ENCODE data around the gene WNT2B.

The WNT2B gene

GRCh38 chr1:112513112-112513870 lies 4.5 kb downstream of the WNT2B start:
- Histone ChIP-seq H3K4me3 (ENCODE audit: low read length in 2 of 2) (no peak overlapping the region), H3K4me1 (ENCODE audit: control insufficient read depth, insufficient read depth, low read length) (peaks cover 15% of the 10 kb centered on the region), H3K36me3 (ENCODE audit: control insufficient read depth in 2 of 2, insufficient read depth in 2 of 2, low read length in 2 of 2) (peaks cover 0 to 2% of the 10 kb centered on the region in 2 donors), H3K27ac (ENCODE audit: low read length) (no peak overlapping the region), H3K9me3 (ENCODE audit: control insufficient read depth in 2 of 2, low read length in 2 of 2) (no peaks in the 10 kb centered on the region), H3K27me3 (ENCODE audit: control insufficient read depth in 1 of 2, insufficient read depth in 2 of 2, low read length in 2 of 2) (peaks cover 8 to 21% of the 10 kb centered on the region in 2 donors), H3K9ac (ENCODE audit: low read length in 2 of 2) (no peak overlapping the region)

DNA sequence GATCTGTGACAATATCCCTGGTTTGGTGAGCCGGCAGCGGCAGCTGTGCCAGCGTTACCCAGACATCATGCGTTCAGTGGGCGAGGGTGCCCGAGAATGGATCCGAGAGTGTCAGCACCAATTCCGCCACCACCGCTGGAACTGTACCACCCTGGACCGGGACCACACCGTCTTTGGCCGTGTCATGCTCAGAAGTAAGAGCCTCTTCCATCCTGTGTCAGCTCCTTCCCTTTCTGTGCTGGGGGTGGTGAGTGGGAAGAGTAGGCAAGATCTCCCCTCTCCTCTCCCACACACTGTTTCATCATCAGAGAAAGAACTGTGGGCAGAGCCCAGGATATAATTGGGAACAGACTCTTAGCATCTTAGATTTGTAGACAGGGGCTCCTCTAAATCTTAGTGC lies 6.1 kb downstream of the WNT2B start:
- no peak overlapping the region for H3K27ac ChIP-seq (ENCODE audit: low read length)
- H3K9me3 ChIP-seq (ENCODE audit: control insufficient read depth in 2 of 2, low read length in 2 of 2), result no peaks in the 10 kb centered on the region
- H3K4me3 ChIP-seq (ENCODE audit: low read length in 2 of 2), result no peak overlapping the region
- H3K9ac ChIP-seq (ENCODE audit: low read length in 2 of 2), result no peak overlapping the region
- peaks cover 6% of the 10 kb centered on the region for H3K4me1 ChIP-seq (ENCODE audit: control insufficient read depth, insufficient read depth, low read length)
- peaks cover 0 to 2% of the 10 kb centered on the region in 2 donors for H3K36me3 ChIP-seq (ENCODE audit: control insufficient read depth in 2 of 2, insufficient read depth in 2 of 2, low read length in 2 of 2)
- H3K27me3 ChIP-seq (ENCODE audit: control insufficient read depth in 1 of 2, insufficient read depth in 2 of 2, low read length in 2 of 2), result peaks cover 2 to 5% of the 10 kb centered on the region in 2 donors

DNA sequence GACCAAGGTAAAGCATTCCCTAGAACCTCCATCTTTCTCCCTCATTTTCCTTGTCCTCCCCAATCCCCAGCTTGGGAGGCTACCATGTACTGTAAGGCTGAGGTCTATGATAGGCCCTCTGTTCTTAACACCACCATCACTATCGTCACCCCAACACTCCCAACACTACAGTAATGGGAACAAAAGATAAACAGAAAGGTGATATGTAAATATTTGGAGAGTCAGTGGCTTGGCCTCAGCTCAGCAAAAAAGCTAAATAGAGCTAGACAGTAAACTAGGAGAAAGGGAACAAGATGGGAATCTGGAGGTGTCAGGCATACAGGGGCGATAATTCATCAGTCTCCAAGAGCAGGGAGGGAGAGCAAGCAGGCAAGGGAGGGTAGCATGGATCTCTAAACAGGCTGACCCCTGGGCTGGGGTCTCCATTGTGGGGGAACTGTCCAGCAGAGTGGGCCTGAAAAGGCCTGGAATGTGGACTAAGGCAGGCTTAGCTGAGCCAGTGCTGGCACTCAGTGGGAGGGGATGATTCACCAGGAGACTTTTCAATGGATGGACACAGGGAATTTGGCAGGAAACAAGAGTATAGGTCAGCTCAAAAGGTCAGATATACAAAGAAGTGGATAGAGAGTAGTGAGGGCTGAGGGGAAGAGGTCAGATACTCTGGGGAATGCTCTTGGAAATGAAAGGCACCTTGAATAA lies 6.7 kb downstream of the WNT2B start:
- H3K4me1 ChIP-seq (ENCODE audit: control insufficient read depth, insufficient read depth, low read length), result peaks cover 6% of the 10 kb centered on the region
- H3K27ac ChIP-seq (ENCODE audit: low read length), result no peak overlapping the region
- H3K27me3 ChIP-seq (ENCODE audit: control insufficient read depth in 1 of 2, insufficient read depth in 2 of 2, low read length in 2 of 2), result peaks cover 0 to 2% of the 10 kb centered on the region in 2 donors
- no peaks in the 10 kb centered on the region for H3K9me3 ChIP-seq (ENCODE audit: control insufficient read depth in 2 of 2, low read length in 2 of 2)
- H3K4me3 ChIP-seq (ENCODE audit: low read length in 2 of 2), result no peak overlapping the region
- peaks cover 0 to 4% of the 10 kb centered on the region in 2 donors for H3K36me3 ChIP-seq (ENCODE audit: control insufficient read depth in 2 of 2, insufficient read depth in 2 of 2, low read length in 2 of 2)
- no peak overlapping the region for H3K9ac ChIP-seq (ENCODE audit: low read length in 2 of 2)

- no peaks in the 10 kb centered on the region for H3K9me3 ChIP-seq (ENCODE audit: control insufficient read depth in 2 of 2, low read length in 2 of 2)
- H3K27ac ChIP-seq (ENCODE audit: low read length), result no peak overlapping the region
- peaks cover 0 to 4% of the 10 kb centered on the region in 2 donors for H3K36me3 ChIP-seq (ENCODE audit: control insufficient read depth in 2 of 2, insufficient read depth in 2 of 2, low read length in 2 of 2)
- no peak overlapping the region for H3K9ac ChIP-seq (ENCODE audit: low read length in 2 of 2)
- H3K4me1 ChIP-seq (ENCODE audit: control insufficient read depth, insufficient read depth, low read length), result peaks cover 6% of the 10 kb centered on the region
- H3K27me3 ChIP-seq (ENCODE audit: control insufficient read depth in 1 of 2, insufficient read depth in 2 of 2, low read length in 2 of 2), result peaks cover 0 to 2% of the 10 kb centered on the region in 2 donors
- no peak overlapping the region for H3K4me3 ChIP-seq (ENCODE audit: low read length in 2 of 2)
Observed at GRCh38 chr1:112516141-112516540, 7.4 kb downstream of the WNT2B start.

DNA sequence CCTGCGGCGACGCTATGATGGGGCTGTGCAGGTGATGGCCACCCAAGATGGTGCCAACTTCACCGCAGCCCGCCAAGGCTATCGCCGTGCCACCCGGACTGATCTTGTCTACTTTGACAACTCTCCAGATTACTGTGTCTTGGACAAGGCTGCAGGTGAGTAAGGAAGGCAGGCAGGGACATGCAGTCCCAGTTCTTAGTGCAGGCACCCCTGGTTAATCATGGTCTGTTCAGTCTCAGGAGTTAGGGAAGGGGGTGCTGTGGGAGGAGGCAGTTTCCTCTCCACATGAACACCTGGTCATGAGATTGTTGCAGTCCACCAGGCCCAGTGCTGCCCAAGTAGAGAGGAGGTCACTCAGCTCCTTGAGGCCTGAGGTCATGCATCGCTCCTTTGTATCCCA lies 8.5 kb downstream of the WNT2B start:
- peaks cover 0 to 4% of the 10 kb centered on the region in 2 donors for H3K36me3 ChIP-seq (ENCODE audit: control insufficient read depth in 2 of 2, insufficient read depth in 2 of 2, low read length in 2 of 2)
- no peak overlapping the region for H3K27ac ChIP-seq (ENCODE audit: low read length)
- peaks cover 0 to 2% of the 10 kb centered on the region in 2 donors for H3K27me3 ChIP-seq (ENCODE audit: control insufficient read depth in 1 of 2, insufficient read depth in 2 of 2, low read length in 2 of 2)
- H3K4me1 ChIP-seq (ENCODE audit: control insufficient read depth, insufficient read depth, low read length), result peaks cover 6% of the 10 kb centered on the region
- H3K9ac ChIP-seq (ENCODE audit: low read length in 2 of 2), result no peak overlapping the region
- no peaks in the 10 kb centered on the region for H3K9me3 ChIP-seq (ENCODE audit: control insufficient read depth in 2 of 2, low read length in 2 of 2)
- no peak overlapping the region for H3K4me3 ChIP-seq (ENCODE audit: low read length in 2 of 2)

GRCh38 chr1:112517646-112518045 lies 8.9 kb downstream of the WNT2B start:
- no peaks in the 10 kb centered on the region for H3K27me3 ChIP-seq (ENCODE audit: control insufficient read depth in 1 of 2, insufficient read depth in 2 of 2, low read length in 2 of 2)
- peaks cover 0 to 4% of the 10 kb centered on the region in 2 donors for H3K36me3 ChIP-seq (ENCODE audit: control insufficient read depth in 2 of 2, insufficient read depth in 2 of 2, low read length in 2 of 2)

DNA sequence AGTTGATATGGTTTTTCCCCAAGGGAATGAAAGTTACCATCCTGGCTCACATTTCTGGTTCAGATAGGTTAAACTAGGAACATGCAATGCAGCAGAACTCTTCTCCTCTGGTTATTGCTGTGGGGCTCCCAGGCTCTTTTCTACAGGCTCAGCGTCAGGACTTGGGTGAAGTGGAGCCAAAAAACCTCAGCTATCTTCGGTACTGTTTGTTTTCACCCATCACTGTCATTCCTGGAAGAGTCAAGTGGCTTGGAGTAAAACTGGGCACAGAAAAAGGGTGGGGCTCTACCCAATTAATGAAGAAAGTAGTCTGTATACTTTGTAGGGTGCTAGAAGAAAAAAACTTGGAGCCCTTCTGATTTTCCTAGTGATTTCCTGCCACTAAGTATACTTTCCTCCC lies 9.4 kb downstream of the WNT2B start:
- no peak overlapping the region for H3K4me3 ChIP-seq (ENCODE audit: low read length in 2 of 2)
- peaks cover 3% of the 10 kb centered on the region for H3K4me1 ChIP-seq (ENCODE audit: control insufficient read depth, insufficient read depth, low read length)
- H3K9me3 ChIP-seq (ENCODE audit: control insufficient read depth in 2 of 2, low read length in 2 of 2), result no peaks in the 10 kb centered on the region
- no peak overlapping the region for H3K9ac ChIP-seq (ENCODE audit: low read length in 2 of 2)
- H3K27ac ChIP-seq (ENCODE audit: low read length), result no peak overlapping the region
- peaks cover 0 to 4% of the 10 kb centered on the region in 2 donors for H3K36me3 ChIP-seq (ENCODE audit: control insufficient read depth in 2 of 2, insufficient read depth in 2 of 2, low read length in 2 of 2)
- no peaks in the 10 kb centered on the region for H3K27me3 ChIP-seq (ENCODE audit: control insufficient read depth in 1 of 2, insufficient read depth in 2 of 2, low read length in 2 of 2)

More at GRCh38 chr1:112517646-112518045, 8.9 kb downstream of the WNT2B start:
- Histone ChIP-seq H3K4me1 (ENCODE audit: control insufficient read depth, insufficient read depth, low read length) (peaks cover 4% of the 10 kb centered on the region), H3K9me3 (ENCODE audit: control insufficient read depth in 2 of 2, low read length in 2 of 2) (no peaks in the 10 kb centered on the region), H3K4me3 (ENCODE audit: low read length in 2 of 2) (no peak overlapping the region), H3K27ac (ENCODE audit: low read length) (no peak overlapping the region), H3K9ac (ENCODE audit: low read length in 2 of 2) (no peak overlapping the region)

DNA sequence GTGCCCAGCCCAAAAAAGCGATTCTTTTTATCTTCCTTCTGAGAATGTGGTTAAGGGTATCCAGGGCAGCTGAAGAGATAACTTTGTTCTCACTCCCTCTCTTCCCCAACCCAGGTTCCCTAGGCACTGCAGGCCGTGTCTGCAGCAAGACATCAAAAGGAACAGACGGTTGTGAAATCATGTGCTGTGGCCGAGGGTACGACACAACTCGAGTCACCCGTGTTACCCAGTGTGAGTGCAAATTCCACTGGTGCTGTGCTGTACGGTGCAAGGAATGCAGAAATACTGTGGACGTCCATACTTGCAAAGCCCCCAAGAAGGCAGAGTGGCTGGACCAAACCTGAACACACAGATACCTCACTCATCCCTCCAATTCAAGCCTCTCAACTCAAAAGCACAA lies 11.4 kb downstream of the WNT2B start:
- H3K27ac ChIP-seq (ENCODE audit: low read length), result no peak overlapping the region
- H3K4me3 ChIP-seq (ENCODE audit: low read length in 2 of 2), result no peak overlapping the region
- H3K4me1 ChIP-seq (ENCODE audit: control insufficient read depth, insufficient read depth, low read length), result peaks cover 3% of the 10 kb centered on the region
- H3K27me3 ChIP-seq (ENCODE audit: control insufficient read depth in 1 of 2, insufficient read depth in 2 of 2, low read length in 2 of 2), result no peaks in the 10 kb centered on the region
- H3K9me3 ChIP-seq (ENCODE audit: control insufficient read depth in 2 of 2, low read length in 2 of 2), result no peaks in the 10 kb centered on the region
- H3K9ac ChIP-seq (ENCODE audit: low read length in 2 of 2), result no peak overlapping the region
- H3K36me3 ChIP-seq (ENCODE audit: control insufficient read depth in 2 of 2, insufficient read depth in 2 of 2, low read length in 2 of 2), result peaks cover 0 to 7% of the 10 kb centered on the region in 2 donors

- no peaks in the 10 kb centered on the region for H3K9me3 ChIP-seq (ENCODE audit: control insufficient read depth in 2 of 2, low read length in 2 of 2)
- no peak overlapping the region for H3K27ac ChIP-seq (ENCODE audit: low read length)
- H3K4me1 ChIP-seq (ENCODE audit: control insufficient read depth, insufficient read depth, low read length), result no peaks in the 10 kb centered on the region
- no peak overlapping the region for H3K9ac ChIP-seq (ENCODE audit: low read length in 2 of 2)
- no peak overlapping the region for H3K4me3 ChIP-seq (ENCODE audit: low read length in 2 of 2)
- H3K27me3 ChIP-seq (ENCODE audit: control insufficient read depth in 1 of 2, insufficient read depth in 2 of 2, low read length in 2 of 2), result no peaks in the 10 kb centered on the region
- H3K36me3 ChIP-seq (ENCODE audit: control insufficient read depth in 2 of 2, insufficient read depth in 2 of 2, low read length in 2 of 2), result peaks cover 10 to 20% of the 10 kb centered on the region in 2 donors
Observed at GRCh38 chr1:112522621-112523020, 13.9 kb downstream of the WNT2B start.

DNA sequence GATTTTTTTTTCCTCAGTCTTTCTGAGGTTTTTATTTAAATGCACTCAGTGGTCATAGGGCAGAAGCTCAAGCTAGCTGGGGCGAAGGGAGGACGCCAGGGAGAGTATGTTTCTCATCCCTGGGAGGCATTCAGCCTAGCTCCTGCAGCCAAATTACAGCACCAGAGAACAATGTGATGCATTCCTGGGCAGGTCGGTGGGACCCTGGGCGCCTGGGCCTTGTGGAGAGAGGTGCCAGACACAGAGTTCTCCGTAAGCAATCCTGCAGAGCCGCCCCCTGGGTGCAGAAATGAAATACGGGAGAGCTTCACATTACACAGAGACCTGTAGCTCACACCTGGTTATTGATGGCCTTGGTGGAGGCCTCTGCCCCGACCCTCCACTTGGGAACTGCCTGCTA lies 15.5 kb downstream of the WNT2B start:
- H3K27ac ChIP-seq (ENCODE audit: low read length), result no peak overlapping the region
- H3K4me3 ChIP-seq (ENCODE audit: low read length in 2 of 2), result no peak overlapping the region
- no peaks in the 10 kb centered on the region for H3K27me3 ChIP-seq (ENCODE audit: control insufficient read depth in 1 of 2, insufficient read depth in 2 of 2, low read length in 2 of 2)
- no peaks in the 10 kb centered on the region for H3K4me1 ChIP-seq (ENCODE audit: control insufficient read depth, insufficient read depth, low read length)
- H3K36me3 ChIP-seq (ENCODE audit: control insufficient read depth in 2 of 2, insufficient read depth in 2 of 2, low read length in 2 of 2), result peaks cover 12 to 20% of the 10 kb centered on the region in 2 donors
- no peak overlapping the region for H3K9ac ChIP-seq (ENCODE audit: low read length in 2 of 2)
- H3K9me3 ChIP-seq (ENCODE audit: control insufficient read depth in 2 of 2, low read length in 2 of 2), result no peaks in the 10 kb centered on the region

DNA sequence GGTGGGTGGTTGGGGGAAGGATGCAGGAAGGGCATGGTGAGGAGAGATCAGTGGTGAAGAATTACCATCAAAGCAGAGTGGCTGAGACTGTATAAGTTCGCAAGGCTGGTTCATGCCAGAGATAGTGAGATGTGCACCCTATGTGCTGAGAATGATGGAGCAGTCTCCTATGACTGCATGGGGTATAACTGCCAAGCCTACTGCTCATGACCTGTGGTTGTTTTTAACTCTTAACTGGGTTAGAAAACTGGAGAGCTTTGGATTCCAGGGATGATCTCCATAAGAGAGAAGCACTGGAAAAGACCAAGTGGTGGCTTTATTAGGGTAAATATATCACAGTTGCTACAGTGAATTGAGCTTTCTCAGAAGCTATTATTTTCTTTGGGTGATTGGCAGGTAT lies 16.2 kb downstream of the WNT2B start:
- Histone ChIP-seq H3K9ac (ENCODE audit: low read length in 2 of 2) (no peak overlapping the region), H3K27me3 (ENCODE audit: control insufficient read depth in 1 of 2, insufficient read depth in 2 of 2, low read length in 2 of 2) (no peaks in the 10 kb centered on the region), H3K36me3 (ENCODE audit: control insufficient read depth in 2 of 2, insufficient read depth in 2 of 2, low read length in 2 of 2) (peaks cover 12 to 20% of the 10 kb centered on the region in 2 donors), H3K4me3 (ENCODE audit: low read length in 2 of 2) (no peak overlapping the region), H3K27ac (ENCODE audit: low read length) (no peak overlapping the region), H3K9me3 (ENCODE audit: control insufficient read depth in 2 of 2, low read length in 2 of 2) (no peaks in the 10 kb centered on the region), H3K4me1 (ENCODE audit: control insufficient read depth, insufficient read depth, low read length) (no peaks in the 10 kb centered on the region)
